NCI-H526 treated with DMSO at 0.1 percent for 48 hours (cell line): ENCODE measurements around the gene ZNF81.
A peak's percentile ranks its signal among the peaks of the same experiment; 100 is the strongest.
"Not testable (repeated sequence)": the region's sequence is repeated elsewhere in the genome, so short reads cannot be mapped to it uniquely, and the experiment has no call there.

Experiments used
- DNase-seq: peaks from one replicate; lab custom pipeline; 2025; lab: John Stamatoyannopoulos, UW

The ZNF81 gene

GRCh38 chrX:47836164-47837072 is at the start of gene ZNF81:
TSS of gene ZNF81 (plus strand) at chrX:47836902. CDS start at chrX:47846268, 9,366 bp downstream.
- DNase-seq: peak; percentile 89

DNA sequence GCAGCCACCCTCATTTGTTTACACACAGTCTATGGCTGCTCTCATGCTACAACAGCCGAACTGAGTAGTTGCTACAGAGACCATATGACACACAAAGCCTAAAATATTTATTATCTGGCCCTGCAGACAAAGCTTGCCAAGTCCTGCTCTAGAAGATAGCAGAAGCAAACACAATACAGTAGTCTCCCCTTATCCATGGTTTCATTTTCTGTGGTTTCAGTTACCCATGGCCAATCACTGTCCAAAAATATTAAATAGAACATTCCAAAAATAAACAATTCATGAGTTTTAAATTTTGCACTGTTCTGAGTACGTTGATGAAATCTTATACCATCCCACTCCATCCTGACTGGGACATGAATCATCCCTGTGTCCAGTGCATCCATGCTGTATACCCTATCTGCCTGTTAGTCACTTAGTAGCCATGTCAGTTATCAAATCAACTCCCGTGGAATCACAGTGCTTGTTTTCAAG is 40.2 kb upstream of the ZNF81 start:
- DNase-seq: no peak

GRCh38 chrX:47797084-47797483 is 39.6 kb upstream of the ZNF81 start:
- no peak for DNase-seq

DNA sequence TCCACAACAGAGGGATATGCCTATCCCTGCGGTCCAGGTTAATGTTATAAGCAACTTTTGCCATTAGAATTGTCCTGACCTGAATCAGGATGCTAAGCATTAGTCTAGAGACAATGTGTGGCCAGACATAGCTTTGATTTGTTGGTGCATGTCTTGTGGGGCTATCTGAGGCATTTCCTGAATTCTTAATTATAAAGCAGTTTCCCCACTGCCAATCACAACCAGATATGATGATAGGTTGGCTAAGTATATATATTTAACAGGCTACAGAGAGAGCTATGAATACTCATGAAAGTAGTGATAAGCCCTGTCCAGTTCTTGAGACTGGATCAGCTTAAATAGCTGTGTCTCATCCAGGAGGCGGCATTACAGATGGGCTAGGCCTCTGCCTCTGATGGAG is 37.8 kb upstream of the ZNF81 start:
- no peak for DNase-seq

- no peak for DNase-seq
Measured at GRCh38 chrX:47802589-47802988, 34.1 kb upstream of the ZNF81 start.

GRCh38 chrX:47803103-47803502 is 33.6 kb upstream of the ZNF81 start:
- DNase-seq: peak; percentile 35

DNA sequence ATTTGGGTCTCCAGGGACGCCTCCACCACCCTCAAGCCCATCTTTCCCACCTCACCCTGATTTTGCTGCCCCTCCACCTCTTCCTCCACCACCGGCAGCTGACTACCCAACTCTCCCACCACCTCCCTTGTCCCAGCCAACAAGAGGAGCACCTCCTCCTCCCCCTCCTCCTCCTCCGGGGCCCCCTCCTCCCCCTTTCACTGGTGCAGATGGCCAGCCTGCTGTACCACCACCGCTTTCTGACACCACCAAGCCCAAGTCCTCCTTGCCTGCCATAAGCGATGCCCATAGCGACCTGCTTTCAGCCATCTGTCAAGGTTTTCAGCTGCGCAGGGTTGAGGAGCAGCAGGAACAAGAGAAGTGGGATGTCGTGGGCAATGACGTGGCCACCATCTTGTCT is 32.4 kb upstream of the ZNF81 start:
- DNase-seq: no peak

GRCh38 chrX:47805844-47806243 is 30.9 kb upstream of the ZNF81 start:
- DNase-seq: not testable (repeated sequence)

GRCh38 chrX:47806415-47807271 is 30.1 kb upstream of the ZNF81 start:
- DNase-seq: not testable (repeated sequence)

- DNase-seq: not testable (repeated sequence)
Measured at GRCh38 chrX:47807272-47807538, 29.5 kb upstream of the ZNF81 start.

DNA sequence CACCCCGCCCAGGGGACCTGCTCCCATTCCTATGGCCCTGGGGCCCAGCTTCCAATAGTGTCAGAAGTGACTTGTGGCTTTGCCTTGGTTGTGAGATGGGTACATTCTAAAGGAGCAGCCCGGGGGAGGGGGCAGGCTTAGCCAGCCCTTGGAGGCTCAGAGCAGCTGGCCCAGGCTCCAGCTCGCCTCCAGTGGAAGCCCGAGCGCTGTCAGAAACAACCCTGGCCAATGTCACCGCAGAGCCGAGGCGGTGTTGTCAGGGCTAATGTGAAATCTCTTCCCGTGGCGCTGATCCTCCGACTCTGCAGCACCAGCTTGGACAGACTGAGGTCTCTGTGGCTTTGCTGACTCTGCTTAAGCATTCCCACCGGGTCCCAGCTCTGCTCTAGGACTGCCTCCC is 29.2 kb upstream of the ZNF81 start:
- no peak for DNase-seq

- DNase-seq: no peak
Measured at GRCh38 chrX:47808904-47809788, 27.6 kb upstream of the ZNF81 start.

- DNase-seq: no peak
Measured at GRCh38 chrX:47814851-47815250, 21.9 kb upstream of the ZNF81 start.

DNA sequence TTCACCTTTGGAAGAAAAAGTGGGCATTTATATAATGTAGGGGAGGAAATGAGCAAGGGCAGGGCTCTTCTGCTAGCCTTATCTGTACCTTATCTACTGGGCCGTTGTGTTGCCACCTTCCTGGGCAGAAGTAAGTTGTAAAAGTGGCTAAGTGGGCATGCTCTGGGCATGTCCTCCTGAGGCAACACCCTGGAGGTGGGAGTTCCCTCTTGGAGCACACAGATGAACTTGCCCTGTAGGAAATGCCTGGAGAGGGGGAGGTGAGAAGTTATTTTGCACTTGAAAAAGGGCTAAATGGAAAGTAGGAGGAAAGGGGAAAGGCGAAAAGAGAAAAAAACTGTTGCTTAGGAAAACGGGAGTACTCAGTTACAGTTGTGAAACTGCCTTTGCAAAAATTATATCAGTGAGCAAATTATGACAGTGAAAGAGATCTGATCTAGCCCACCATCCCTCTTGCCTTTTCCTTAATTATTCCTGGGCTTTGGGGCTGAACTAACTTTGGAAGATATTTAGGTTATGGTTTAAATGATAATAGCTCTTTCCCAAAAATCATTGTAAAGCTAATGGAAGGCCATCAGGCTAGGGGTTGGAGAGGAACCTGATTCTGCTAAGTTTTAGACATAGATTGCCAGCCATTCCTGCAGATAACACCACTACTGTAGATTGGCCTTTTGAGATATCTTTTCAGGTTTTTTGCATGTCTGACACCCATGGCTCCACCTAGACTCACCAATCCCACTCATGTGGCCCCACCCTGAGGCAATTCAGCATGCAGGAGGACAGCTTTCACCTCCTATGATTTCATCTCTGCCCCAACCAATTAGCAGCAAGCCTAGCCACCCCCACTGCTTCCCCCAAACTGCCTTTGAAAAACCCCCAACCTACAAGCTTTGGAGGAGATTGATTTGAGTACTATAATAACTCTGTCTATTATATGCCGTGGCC is 20.5 kb upstream of the ZNF81 start:
- DNase-seq: no peak

GRCh38 chrX:47817421-47817820 is 19.3 kb upstream of the ZNF81 start:
- DNase-seq: no peak

DNA sequence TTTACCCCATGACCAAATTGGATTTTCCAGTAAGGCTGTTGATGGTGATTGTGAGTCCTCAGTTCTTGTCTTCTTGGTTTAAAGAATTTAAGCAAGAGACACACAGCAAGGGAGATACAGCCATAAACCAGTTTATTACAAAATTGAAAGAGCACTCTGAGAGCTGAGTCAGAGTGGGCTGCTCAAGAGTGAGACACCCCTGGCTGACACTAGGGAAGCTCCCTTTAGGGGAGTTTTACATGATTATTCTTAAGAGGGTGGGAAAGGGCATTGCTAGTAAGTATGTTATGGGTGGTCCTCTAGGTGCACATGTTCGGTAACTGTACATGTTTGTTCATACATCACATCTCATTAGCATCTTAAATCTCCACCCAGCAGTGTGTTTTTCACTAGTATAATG is 18.8 kb upstream of the ZNF81 start:
- DNase-seq: no peak

- DNase-seq: no peak
Measured at GRCh38 chrX:47828984-47829383, 7.7 kb upstream of the ZNF81 start.

GRCh38 chrX:47831788-47832187 is 4.9 kb upstream of the ZNF81 start:
- DNase-seq: peak; percentile 4

DNA sequence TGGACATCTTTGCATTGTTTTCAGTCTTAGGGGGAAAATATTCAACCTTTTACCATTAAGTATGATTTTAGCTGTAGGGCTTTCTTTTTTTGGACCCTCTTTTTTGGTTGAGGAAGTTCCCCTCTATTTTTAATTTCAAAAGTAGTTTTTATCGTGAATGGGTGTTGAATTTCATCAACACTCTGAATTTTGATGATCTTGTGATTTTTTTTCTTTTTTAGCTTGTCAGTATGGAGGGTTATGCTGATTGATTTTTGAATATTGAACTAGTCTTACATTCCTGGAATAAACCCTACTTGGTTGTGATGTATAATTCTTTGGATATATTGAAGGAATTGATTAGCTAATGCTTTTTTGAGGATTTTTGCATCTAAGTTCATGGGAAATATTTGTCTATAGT is 1.7 kb downstream of the ZNF81 start:
- no peak for DNase-seq

DNA sequence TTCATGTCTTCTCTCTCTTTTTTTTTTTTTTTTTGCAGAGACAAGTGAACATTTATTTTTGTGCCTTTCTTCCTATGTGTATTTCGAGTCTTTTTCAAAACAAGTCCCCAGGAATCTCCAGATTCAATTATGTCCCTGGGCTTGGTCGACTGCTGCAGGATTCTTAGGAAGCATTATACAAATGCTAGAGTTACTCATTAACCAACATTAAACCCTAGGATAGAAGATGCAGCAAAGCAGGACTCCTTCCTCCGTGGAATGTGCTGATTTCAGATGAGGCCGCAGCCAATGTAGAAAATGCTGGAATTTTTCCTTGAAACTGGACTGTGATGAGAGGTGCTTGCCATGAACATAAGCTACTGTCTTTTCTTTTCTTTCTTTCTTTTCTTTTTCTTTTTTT is 3.4 kb downstream of the ZNF81 start:
- DNase-seq: no peak

DNA sequence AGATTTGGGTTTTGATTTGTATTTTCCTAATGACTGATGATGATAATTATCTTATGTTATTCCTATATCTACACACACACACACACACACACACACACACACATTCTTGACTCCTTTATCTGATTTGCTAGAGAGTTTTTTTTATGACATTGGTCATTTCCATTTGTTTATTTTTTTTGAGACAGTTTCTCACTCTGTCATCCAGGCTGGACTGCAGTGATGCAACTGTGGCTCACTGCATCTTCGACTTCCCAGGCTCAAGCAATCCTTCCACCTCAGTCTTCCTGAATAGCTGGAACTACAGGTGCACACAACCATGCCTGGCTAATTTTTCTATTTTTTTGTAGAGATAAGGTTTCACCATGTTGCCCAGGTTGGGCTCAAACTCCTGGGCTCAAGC is 6.7 kb downstream of the ZNF81 start:
- no peak for DNase-seq
